Measurements from ENCODE around the gene MIXL1. TPM values are rescaled to one million over a fixed set of nuclear protein-coding genes. Genes with fewer than 3 reads are reported as not detected.
A peak's percentile ranks its signal among the peaks of the same experiment; 100 is the strongest.

The MIXL1 gene
- total and polyA plus RNA-seq, 2 experiments from 2014 or later, result 0.97 to 1.0 TPM

DNA sequence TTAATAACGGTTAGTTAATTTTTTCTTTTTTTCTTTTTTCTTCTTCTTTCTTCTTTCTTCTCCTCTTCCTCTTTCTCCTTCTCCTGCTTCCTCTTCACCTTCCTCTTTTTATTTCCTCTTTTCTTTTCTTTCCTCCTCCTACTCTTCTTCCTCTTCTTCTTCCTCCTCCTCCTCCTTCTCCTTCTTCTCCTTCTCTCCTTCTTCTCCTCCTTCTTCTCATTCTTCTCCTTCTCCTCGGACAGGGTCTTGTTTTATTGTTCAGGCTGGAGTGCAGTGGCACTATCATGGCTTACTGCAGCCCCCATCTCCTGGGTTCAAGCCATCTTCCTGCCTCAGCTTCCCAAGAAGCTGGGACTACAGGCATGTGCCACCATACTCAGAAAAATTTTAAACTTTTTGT lies 23.5 kb upstream of the MIXL1 start:
- Histone ChIP-seq H3K79me2 (replicated peaks; ENCODE audit: insufficient read depth) (no peaks in the 10 kb centered on the region), H2AFZ (no peak overlapping the region), H3K27me3 (ENCODE audit: insufficient read depth) (no peaks in the 10 kb centered on the region), H4K20me1 (replicated peaks; ENCODE audit: insufficient read depth) (no peaks in the 10 kb centered on the region), H3K9me2 (ENCODE audit: insufficient read depth) (no peaks in the 10 kb centered on the region), H3K36me3 (ENCODE audit: insufficient read depth) (no peaks in the 10 kb centered on the region), H3F3A (replicated peaks; ENCODE audit: low read depth) (0 out of 2 replicates have a peak, but pooled peaks cover 7% of the 10 kb centered on the region), H3K4me1 (ENCODE audit: insufficient read depth) (no peaks in the 10 kb centered on the region; the same call in 1 of the 2 replicates), H3K27ac (ENCODE audit: low read depth) (no peak overlapping the region), H3K4me2 (no peak overlapping the region), H3K4me3 (no peak overlapping the region)
- Mint-ChIP-seq H3K36me3 (ENCODE audit: low read depth) (no peaks in the 10 kb centered on the region), H3K4me3 (no peak overlapping the region), H3K27me3 (ENCODE audit: insufficient read depth, low read depth, poor library complexity) (peaks cover 6% of the 10 kb centered on the region), H3K27ac (no peak overlapping the region), H3K9me3 (no peaks in the 10 kb centered on the region), H3K4me1 (peaks cover 14% of the 10 kb centered on the region)
- TF ChIP-seq POLR2AphosphoS5 (IDR thresholded peaks at IDR 0.05; ENCODE audit: low read depth), result no peak
- no peak for TF ChIP-seq CTCF (conservative IDR thresholded peaks at IDR 0.05; ENCODE audit: low read depth in 2 of 2)
- no peak for TF ChIP-seq EZH2phosphoT487 (IDR thresholded peaks at IDR 0.05; ENCODE audit: unreplicated experiment)
- TF ChIP-seq, protein P1, sequence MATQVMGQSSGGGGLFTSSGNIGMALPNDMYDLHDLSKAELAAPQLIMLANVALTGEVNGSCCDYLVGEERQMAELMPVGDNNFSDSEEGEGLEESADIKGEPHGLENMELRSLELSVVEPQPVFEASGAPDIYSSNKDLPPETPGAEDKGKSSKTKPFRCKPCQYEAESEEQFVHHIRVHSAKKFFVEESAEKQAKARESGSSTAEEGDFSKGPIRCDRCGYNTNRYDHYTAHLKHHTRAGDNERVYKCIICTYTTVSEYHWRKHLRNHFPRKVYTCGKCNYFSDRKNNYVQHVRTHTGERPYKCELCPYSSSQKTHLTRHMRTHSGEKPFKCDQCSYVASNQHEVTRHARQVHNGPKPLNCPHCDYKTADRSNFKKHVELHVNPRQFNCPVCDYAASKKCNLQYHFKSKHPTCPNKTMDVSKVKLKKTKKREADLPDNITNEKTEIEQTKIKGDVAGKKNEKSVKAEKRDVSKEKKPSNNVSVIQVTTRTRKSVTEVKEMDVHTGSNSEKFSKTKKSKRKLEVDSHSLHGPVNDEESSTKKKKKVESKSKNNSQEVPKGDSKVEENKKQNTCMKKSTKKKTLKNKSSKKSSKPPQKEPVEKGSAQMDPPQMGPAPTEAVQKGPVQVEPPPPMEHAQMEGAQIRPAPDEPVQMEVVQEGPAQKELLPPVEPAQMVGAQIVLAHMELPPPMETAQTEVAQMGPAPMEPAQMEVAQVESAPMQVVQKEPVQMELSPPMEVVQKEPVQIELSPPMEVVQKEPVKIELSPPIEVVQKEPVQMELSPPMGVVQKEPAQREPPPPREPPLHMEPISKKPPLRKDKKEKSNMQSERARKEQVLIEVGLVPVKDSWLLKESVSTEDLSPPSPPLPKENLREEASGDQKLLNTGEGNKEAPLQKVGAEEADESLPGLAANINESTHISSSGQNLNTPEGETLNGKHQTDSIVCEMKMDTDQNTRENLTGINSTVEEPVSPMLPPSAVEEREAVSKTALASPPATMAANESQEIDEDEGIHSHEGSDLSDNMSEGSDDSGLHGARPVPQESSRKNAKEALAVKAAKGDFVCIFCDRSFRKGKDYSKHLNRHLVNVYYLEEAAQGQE (IDR thresholded peaks at IDR 0.05; ENCODE audit: unreplicated experiment), result no peak
- TF ChIP-seq ZNF331 (CRISPR knock-in tag; IDR thresholded peaks at IDR 0.05; ENCODE audit: low read depth), result no peak
- TF ChIP-seq ETS1 (IDR thresholded peaks at IDR 0.05), result no peak
- TF ChIP-seq STAT1 (IDR thresholded peaks at IDR 0.05; ENCODE audit: unreplicated experiment), result no peak
- TF ChIP-seq EZH2 (IDR thresholded peaks at IDR 0.05; ENCODE audit: low read depth, unreplicated experiment), result no peak
- no peak for ATAC-seq
- no peak for DNase-seq (ENCODE audit: low spot score)

GRCh38 chr1:226201029-226201593 lies 22.4 kb upstream of the MIXL1 start:
- Histone ChIP-seq H3K79me2 (replicated peaks; ENCODE audit: insufficient read depth) (no peaks in the 10 kb centered on the region), H3K4me3 (no peak overlapping the region), H3K27ac (ENCODE audit: low read depth) (no peak overlapping the region), H2AFZ (0 out of 2 replicates have a peak overlapping the region, but pooled peaks have one; percentile 15), H3F3A (replicated peaks; ENCODE audit: low read depth) (0 out of 2 replicates have a peak, but pooled peaks cover 5% of the 10 kb centered on the region), H3K9me2 (ENCODE audit: insufficient read depth) (no peaks in the 10 kb centered on the region), H4K20me1 (replicated peaks; ENCODE audit: insufficient read depth) (no peaks in the 10 kb centered on the region), H3K36me3 (ENCODE audit: insufficient read depth) (no peaks in the 10 kb centered on the region), H3K4me1 (ENCODE audit: insufficient read depth) (no peaks in the 10 kb centered on the region; the same call in 1 of the 2 replicates), H3K27me3 (ENCODE audit: insufficient read depth) (no peaks in the 10 kb centered on the region), H3K4me2 (no peak overlapping the region)
- Mint-ChIP-seq H3K27ac (no peak overlapping the region), H3K9me3 (no peaks in the 10 kb centered on the region), H3K36me3 (ENCODE audit: low read depth) (no peaks in the 10 kb centered on the region), H3K4me1 (peaks cover 14% of the 10 kb centered on the region), H3K4me3 (no peak overlapping the region), H3K27me3 (ENCODE audit: insufficient read depth, low read depth, poor library complexity) (peaks cover 6% of the 10 kb centered on the region)
- peak; percentile 77 for ATAC-seq
- TF ChIP-seq CREB1 (CRISPR knock-in tag; IDR thresholded peaks at IDR 0.05; ENCODE audit: low read depth) (no peak), CTCF (conservative IDR thresholded peaks at IDR 0.05; ENCODE audit: low read depth in 2 of 2) (peak; percentile 63 to 81)
- peak; percentile 74 for DNase-seq (ENCODE audit: low spot score)

Data from GM23338 (cell line).